ENCODE measurements around the gene SMCO1. TPM values are rescaled to one million over a fixed set of nuclear protein-coding genes. Genes with fewer than 3 reads are reported as not detected.
"Not testable (repeated sequence)": the region's sequence is repeated elsewhere in the genome, so short reads cannot be mapped to it uniquely, and the experiment has no call there.

SMCO1 gene
- polyA plus RNA-seq, 10 donors, result 1.2 to 6.4 (median 1.9) TPM

GRCh38 chr3:196523841-196524240, 8.7 kb upstream of the SMCO1 start:
- DNase-seq, result no peak

- not testable (repeated sequence) for DNase-seq
These were observed 6.1 kb upstream of the SMCO1 start for GRCh38 chr3:196521291-196521690.

GRCh38 chr3:196519718-196520082, 4.6 kb upstream of the SMCO1 start:
- DNase-seq, result peak in 1 of 3 donors; percentile 42

GRCh38 chr3:196518966-196519717, 4.0 kb upstream of the SMCO1 start:
- DNase-seq, result peak in 1 of 3 donors; percentile 12

- no peak for DNase-seq
These were observed 2.8 kb upstream of the SMCO1 start for GRCh38 chr3:196517919-196518318.

- no peak for DNase-seq
These were observed 2.1 kb upstream of the SMCO1 start for GRCh38 chr3:196517162-196517800.

- no peak for DNase-seq
These were observed 813 bp downstream of the SMCO1 start for GRCh38 chr3:196514350-196514716.

- no peak for DNase-seq
These were observed 1.3 kb downstream of the SMCO1 start for GRCh38 chr3:196513697-196514349.

GRCh38 chr3:196511646-196512425, 3.3 kb downstream of the SMCO1 start:
- not testable (repeated sequence) for DNase-seq

GRCh38 chr3:196511108-196511507, 4.0 kb downstream of the SMCO1 start:
- not testable (repeated sequence) for DNase-seq

GRCh38 chr3:196506687-196507086, 8.5 kb downstream of the SMCO1 start:
- DNase-seq, result no peak

- no peak for DNase-seq
These were observed 10.6 kb downstream of the SMCO1 start for GRCh38 chr3:196504556-196504955.

- not testable (repeated sequence) for DNase-seq
These were observed 11.1 kb downstream of the SMCO1 start for GRCh38 chr3:196504077-196504398.

- DNase-seq, result peak; percentile 94 to 98 (median 95)
These were observed 11.7 kb downstream of the SMCO1 start, which contains the start of gene RNF168 for GRCh38 chr3:196503196-196504076. Gene RNF168, minus strand, starts transcription at chr3:196503768. Its CDS starts 595 bp downstream, at chr3:196503173.

GRCh38 chr3:196502775-196503195, 12.4 kb downstream of the SMCO1 start:
- peak; percentile 57 to 80 (median 69) for DNase-seq

- peak in 1 of 3 donors; percentile 29 for DNase-seq
These were observed 13.7 kb downstream of the SMCO1 start for GRCh38 chr3:196501316-196502044.

GRCh38 chr3:196499807-196500524, 15.2 kb downstream of the SMCO1 start:
- DNase-seq, result peak in 1 of 3 donors; percentile 11

- no peak for DNase-seq
These were observed 16.1 kb downstream of the SMCO1 start for GRCh38 chr3:196499061-196499460.

GRCh38 chr3:196498297-196498696, 16.8 kb downstream of the SMCO1 start:
- DNase-seq, result no peak

GRCh38 chr3:196496183-196496582, 19.0 kb downstream of the SMCO1 start:
- no peak for DNase-seq
